Measurements from ENCODE around the gene INTS3.

INTS3 gene

DNA sequence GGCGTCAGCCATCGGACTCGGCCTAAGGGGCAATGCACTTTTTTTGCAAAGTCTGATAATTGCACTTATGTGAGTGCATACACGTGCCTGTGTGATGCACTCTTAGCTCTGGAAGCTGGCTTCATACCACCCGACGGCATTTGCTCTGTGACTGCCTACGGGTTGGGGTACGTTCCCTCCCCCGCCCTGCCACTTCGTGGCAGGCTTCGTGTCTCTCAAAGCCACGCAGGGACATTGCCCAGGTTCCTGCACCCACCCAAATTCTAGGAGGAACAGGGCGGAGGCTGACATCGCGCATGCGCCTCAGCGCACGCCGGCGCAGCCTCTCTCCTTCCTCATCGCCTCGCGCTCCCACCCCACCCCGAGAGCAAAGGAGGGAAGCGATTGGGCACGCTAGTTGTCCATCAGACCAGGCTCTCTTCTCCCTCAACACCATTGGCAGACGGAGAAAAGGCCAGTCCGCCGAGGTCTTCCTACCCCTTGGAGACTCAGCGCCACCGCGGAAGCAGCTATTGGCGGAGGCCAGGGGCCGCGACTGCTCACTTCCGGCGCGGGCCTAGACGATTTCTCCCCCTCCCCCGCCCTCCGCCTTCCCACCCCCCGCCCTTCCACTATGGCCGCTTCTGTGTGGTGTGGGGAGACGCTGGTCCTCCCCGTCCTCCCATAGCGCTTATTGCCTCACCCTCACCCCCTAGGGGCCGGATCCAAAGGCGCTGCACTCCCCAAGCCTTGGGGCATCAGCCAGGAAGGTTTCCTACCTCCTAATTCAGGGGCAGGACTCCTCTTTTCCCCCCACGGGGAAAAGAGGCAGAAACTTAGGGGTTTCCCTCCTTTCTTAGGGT, at the start of gene INTS3:
Gene INTS3, plus strand, starts transcription at position 588 of the 842 bp plus-strand sequence. CDS start 585 bp downstream, outside the sequence.
- DNase-seq (ENCODE audit: low read depth in 2 of 2) = peak; percentile 98 to 100

GRCh38 chr1:153678519-153679336, 49.1 kb upstream of the INTS3 start, which contains the start of gene NPR1:
Gene NPR1, plus strand, starts transcription at chr1:153678688. Its CDS starts 421 bp downstream, at chr1:153679109.
- no peak for DNase-seq (ENCODE audit: low read depth in 2 of 2)

GRCh38 chr1:153679337-153680119, 48.3 kb upstream of the INTS3 start:
- DNase-seq (ENCODE audit: low read depth in 2 of 2) = no peak

- DNase-seq (ENCODE audit: low read depth in 2 of 2) = no peak
These were observed 47.8 kb upstream of the INTS3 start for GRCh38 chr1:153680120-153680403.

DNA sequence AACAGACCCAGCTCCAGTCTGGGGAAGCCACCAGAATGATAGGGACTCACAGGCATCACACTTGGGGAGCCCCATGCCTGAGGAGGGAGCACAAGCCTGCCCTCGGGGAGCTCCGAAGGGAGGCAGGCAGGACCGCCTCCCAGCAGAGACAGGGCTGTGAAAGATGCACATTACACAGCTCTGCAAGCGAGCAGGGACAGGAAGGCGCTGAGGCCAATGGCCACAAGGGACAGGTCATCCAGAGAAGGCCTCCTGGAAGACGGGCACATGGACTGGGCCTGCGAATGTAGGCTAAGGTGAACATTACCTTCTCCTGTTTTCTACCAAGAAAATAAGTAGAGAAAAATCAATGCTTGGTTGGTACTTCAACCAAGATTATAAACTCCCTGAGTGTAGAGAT, 45.1 kb upstream of the INTS3 start:
- no peak for DNase-seq (ENCODE audit: low read depth in 2 of 2)

- DNase-seq (ENCODE audit: low read depth in 2 of 2) = no peak
These were observed 44.0 kb upstream of the INTS3 start for GRCh38 chr1:153683854-153684253.

DNA sequence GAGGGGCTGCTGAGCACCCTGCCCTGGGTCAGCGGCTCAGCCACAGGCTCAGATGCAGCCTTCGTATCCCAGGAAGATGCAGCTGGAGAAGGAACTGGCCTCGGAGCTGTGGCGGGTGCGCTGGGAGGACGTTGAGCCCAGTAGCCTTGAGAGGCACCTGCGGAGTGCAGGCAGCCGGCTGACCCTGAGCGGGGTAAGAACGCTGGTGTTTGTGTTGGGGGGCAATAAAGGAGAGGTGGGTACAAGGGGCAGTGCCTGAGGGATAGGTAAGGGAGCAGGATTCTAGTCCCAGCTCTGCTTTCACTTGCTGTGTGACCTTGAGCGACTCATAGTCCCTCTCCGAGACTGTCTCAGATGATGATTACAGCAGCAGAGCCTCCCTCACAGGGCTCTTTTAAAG, 43.0 kb upstream of the INTS3 start:
- DNase-seq (ENCODE audit: low read depth in 2 of 2) = no peak

GRCh38 chr1:153685544-153686340, 42.1 kb upstream of the INTS3 start:
- no peak for DNase-seq (ENCODE audit: low read depth in 2 of 2)

DNA sequence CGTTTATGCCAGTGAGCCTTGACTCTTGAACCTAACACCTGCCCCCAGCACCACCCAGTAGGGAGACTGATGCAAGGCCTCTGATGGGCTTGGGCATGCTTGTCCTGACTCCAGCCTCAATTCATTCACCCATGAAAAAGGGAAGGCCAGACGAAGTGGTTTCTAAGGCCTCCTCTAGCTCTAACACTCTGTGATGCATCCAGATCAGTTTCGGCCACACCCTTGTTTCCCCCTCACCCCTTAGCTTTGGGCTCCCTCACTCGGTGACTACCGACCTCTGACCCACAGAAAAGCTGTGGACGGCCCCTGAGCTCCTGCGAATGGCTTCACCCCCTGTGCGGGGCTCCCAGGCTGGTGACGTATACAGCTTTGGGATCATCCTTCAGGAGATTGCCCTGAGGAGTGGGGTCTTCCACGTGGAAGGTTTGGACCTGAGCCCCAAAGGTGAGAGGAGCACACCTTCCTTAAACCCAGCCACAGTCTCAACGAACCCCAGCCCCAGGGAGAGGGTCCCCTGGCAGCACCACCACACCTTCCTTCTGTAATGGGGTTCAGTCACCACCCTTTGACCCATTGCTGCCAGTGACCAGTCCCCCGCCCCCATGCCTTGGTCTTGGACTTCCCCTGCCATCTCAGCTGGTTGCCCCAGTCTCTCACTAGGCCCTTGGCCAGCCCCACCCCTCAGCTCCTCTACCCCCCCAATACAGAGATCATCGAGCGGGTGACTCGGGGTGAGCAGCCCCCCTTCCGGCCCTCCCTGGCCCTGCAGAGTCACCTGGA, 40.3 kb upstream of the INTS3 start:
- no peak for DNase-seq (ENCODE audit: low read depth in 2 of 2)

DNA sequence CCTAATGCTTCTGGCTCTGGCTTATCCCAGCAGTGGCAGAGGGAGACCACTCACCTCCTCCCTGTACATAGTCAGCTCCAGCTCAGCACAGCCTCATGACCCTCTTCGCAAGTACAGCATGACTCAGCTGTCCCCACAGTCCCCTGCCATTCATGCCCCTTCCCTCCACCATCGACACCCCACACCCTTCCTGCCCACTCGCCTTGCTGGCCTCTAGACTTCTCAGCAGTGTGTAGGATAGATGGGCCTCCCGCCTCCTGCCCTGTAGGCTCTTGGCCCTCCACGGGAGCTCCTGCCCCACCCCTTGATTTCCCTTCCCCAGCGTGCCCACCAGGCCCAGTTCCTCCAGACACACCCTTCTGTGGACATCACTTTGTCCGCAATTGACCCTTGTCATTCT, 39.6 kb upstream of the INTS3 start:
- DNase-seq (ENCODE audit: low read depth in 2 of 2) = no peak

GRCh38 chr1:153688736-153689328, 39.0 kb upstream of the INTS3 start:
- no peak for DNase-seq (ENCODE audit: low read depth in 2 of 2)

- no peak for DNase-seq (ENCODE audit: low read depth in 2 of 2)
These were observed 34.4 kb upstream of the INTS3 start for GRCh38 chr1:153693466-153693865.

DNA sequence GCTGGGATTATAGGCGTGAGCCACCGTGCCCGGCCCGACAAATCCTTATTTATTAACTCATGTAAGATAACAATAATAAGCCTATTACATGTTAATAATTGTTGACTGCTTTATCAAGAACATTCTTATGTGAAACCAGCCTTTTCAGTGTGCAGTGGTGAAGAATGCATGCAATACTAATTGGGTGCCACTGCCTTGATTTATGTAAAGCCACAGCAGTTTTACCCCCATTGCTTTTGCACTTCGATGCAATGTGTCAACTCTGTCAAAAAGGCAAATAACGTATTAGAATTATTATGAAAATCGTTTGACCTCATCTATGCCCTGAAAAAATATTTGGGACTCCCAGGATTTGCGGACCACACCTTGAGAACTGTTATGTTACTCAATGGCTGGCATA, 31.1 kb upstream of the INTS3 start:
- DNase-seq (ENCODE audit: low read depth in 2 of 2) = no peak

DNA sequence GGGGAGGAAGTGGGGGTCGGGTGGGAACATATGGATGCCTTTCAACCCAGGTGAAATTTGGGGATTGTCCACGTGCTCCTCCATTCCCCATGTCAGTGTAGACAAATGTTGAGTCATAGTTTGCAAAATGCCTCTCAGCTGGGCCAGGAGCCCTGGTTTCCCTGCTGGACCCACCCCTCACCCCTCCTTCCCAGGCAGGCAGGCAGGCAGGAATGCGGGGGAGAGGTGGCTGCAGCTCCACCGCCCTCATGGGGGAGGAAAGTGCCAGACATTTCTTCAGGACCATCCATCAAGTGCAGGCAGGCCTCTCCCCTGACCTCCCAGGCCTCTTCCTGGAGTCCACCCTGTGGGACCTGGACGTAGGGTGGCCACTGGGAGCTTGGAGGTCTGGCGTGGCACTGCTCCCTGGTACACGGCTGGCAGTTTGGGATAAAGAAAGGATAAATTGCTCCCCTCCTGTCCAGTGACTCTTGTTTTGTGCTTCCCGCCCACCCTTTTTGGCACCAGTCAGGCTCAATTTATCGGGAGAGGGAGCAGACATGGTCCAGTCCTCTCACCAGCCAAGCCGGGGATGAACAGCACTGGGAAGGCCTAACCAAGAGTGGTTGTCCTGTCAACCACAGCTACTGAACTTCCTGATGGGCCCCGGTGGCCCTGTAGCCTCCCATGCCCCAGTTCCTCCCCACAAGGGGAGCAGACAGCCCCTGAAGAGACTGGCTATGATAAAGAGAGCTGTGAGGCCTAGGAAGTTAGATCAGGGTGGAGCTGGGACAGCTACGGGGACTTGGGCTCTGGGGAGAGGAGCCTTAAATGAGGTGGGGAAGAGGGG, 30.4 kb upstream of the INTS3 start:
- DNase-seq (ENCODE audit: low read depth in 2 of 2) = no peak

DNA sequence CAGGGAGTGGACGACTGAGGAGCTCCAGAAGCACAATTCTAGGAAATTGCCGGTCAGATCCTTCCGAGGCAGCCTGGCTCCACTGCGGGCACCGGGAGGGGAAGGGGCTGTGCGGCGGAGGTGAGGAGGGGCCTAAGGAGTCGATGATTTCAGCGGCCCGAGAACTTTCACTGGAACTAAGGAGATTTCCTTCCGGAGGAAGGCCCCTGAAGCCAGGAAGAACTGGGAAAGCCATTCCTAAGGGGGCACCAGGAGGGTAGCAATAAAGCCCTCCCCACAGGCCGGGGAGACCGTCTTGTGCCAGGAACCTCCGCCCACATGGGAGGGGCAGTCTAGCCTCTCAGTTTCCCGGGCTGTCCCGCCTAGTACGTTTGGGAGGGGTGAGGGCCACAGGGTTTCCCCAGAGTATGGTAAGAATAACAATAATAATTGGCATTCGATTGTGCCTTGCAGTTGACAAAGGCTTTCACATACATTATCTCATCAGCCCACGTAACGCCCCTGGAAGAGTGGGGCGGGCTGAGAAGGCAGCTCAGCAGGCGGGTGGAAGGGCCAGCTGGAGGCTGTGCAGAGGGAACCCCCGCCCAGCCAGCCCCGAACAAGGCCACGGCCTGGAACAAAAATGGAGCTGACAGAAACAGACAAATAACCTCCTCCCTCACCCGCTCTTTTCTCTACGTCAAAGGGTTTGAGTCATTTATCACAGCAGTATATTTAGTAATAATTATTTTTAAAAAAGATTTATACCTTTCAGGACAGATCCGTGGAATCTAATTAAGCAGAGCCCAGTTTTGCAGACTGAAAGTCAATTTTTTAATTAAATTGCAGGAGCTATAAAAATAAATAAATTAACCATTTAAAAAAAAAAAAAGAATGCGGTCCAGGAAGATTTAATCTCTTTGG, 29.6 kb upstream of the INTS3 start:
- no peak for DNase-seq (ENCODE audit: low read depth in 2 of 2)

DNA sequence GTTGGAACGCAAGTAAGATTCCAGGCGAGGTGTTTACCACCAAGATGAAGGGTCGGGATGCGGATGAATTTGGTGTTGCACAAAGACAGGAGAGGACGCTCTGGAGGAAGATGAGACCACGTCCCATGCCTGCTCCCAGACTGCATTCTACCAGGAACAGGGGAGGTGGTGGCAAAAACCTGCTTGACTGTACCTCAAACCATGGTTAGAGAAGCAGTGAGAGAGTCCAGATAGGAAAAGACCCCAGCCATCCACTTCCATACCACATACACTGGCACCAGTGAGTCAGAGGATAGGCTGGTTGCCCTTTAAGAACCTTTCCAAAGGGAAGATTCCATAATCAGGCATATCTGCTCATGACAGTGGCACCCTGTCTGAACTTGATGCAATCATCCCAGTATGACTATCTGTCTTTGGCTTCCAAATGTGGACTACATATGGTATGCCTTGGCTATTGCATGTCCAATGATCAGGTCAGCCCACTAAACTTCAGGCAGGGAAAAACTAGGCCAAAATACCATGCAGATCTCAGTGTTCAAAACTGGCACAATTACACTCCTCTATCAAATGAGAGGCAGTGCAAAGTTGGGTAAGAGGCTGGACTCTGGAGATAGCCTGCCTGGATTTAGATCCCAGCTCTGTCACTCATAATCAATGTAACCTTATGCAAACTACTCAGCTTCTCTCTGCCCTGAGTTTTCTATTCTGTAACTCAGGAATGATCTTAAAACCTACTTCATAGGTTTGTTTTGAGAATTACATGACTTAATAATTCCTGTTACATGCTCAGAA, 28.7 kb upstream of the INTS3 start:
- no peak for DNase-seq (ENCODE audit: low read depth in 2 of 2)

- no peak for DNase-seq (ENCODE audit: low read depth in 2 of 2)
These were observed 28.1 kb upstream of the INTS3 start for GRCh38 chr1:153699768-153700167.

All from activated CD8-positive, alpha-beta memory T cell treated with anti-CD3 and anti-CD28 coated beads for 4 hours (primary cell).